PC-3 (cell line): ENCODE data around the gene PODNL1. TPM values are rescaled to one million over a fixed set of nuclear protein-coding genes. Genes with fewer than 3 reads are reported as not detected.

Experiments used
- ATAC-seq: fragments of 200-7000 bp; cut with Tn5 transposase; 2 replicates; pipeline ENCODE4 v1.9.1; 2020; ENCODE audit warnings: mild to moderate bottlenecking, moderate library complexity
- BruUV-seq: library from RNA; stranded (reverse); fragments of 400-500 nt; replicated peaks from 2 replicates; lab custom pipeline; 2021; lab: Mats Ljungman, UMichigan
- CTCF ChIA-PET: fragments of 300-600 bp; sonication (Branson Sonifier 250); formaldehyde crosslinking; loops from one replicate; lab custom pipeline; 2022; ENCODE audit warnings: antibody characterized with exemption; lab: Charles Lee
- POLR2A ChIA-PET: fragments of 300-600 bp; sonication (Branson Sonifier 250); formaldehyde crosslinking; loops from one replicate; lab custom pipeline; 2022; ENCODE audit warnings: antibody characterized with exemption; ENCODE audit not compliant: unreplicated experiment; lab: Charles Lee
- DNase-seq: peaks from one replicate; pipeline ENCODE4 v3.0.0-alpha.2; 2015
- H2AFZ ChIP-seq: fragments of 300-600 bp; sonication (generic); 2 replicates; pipeline ENCODE4 v1.6.0; 2016; ENCODE audit warnings: antibody characterized with exemption, low read length
- H3F3A ChIP-seq: fragments of 300-600 bp; sonication (generic); one replicate; pipeline ENCODE4 v1.6.0; 2017; ENCODE audit warnings: antibody characterized with exemption, low read length, control low read depth, mild to moderate bottlenecking; ENCODE audit not compliant: unreplicated experiment
- H3K27ac ChIP-seq: fragments of 300-600 bp; sonication (generic); 2 replicates; pipeline ENCODE4 v1.5.1; 2016; ENCODE audit warnings: mild to moderate bottlenecking, low read length
- H3K27me3 ChIP-seq: fragments of 300-600 bp; sonication (generic); 2 replicates; pipeline ENCODE4 v1.6.1; 2016; ENCODE audit warnings: low read length, mixed read lengths
- H3K36me3 ChIP-seq: fragments of 300-600 bp; sonication (generic); 2 replicates; pipeline ENCODE4 v1.6.1; 2016; ENCODE audit warnings: low read depth, mixed run types, low read length, mixed read lengths
- H3K4me1 ChIP-seq: fragments of 300-600 bp; sonication (generic); 2 replicates; pipeline ENCODE4 v1.5.1; 2016; ENCODE audit warnings: low read length; ENCODE audit not compliant: insufficient read depth
- H3K4me2 ChIP-seq: fragments of 300-600 bp; sonication (generic); 2 replicates; pipeline ENCODE4 v1.6.0; 2016; ENCODE audit warnings: low read length
- H3K4me3 ChIP-seq: fragments of 300-600 bp; sonication (generic); 2 replicates; pipeline ENCODE4 v1.5.1; 2016; ENCODE audit warnings: mild to moderate bottlenecking, low read length, mixed read lengths
- H3K79me2 ChIP-seq: fragments of 300-600 bp; sonication (generic); 2 replicates; pipeline ENCODE4 v1.6.1; 2017; ENCODE audit warnings: low read length, mixed read lengths
- H3K9ac ChIP-seq: fragments of 300-600 bp; sonication (generic); 2 replicates; pipeline ENCODE4 v1.6.0; 2016; ENCODE audit warnings: mild to moderate bottlenecking, low read length
- H3K9me2 ChIP-seq: fragments of 300-600 bp; sonication (generic); replicated peaks from 2 replicates; pipeline ENCODE4 v1.6.1; 2016; ENCODE audit warnings: mixed run types, low read length, mixed read lengths
- H3K9me3 ChIP-seq: fragments of 300-600 bp; sonication (generic); 2 replicates; pipeline ENCODE4 v1.6.1; 2016; ENCODE audit warnings: low read length, mixed read lengths
- H4K20me1 ChIP-seq: fragments of 300-600 bp; sonication (generic); 2 replicates; pipeline ENCODE4 v1.6.1; 2016; ENCODE audit warnings: low read length, mixed read lengths
- CTCF ChIP-seq: fragments of 300-600 bp; sonication (generic); conservative IDR thresholded peaks from 2 replicates; pipeline ENCODE4 v1.5.1; 2017; ENCODE audit warnings: antibody characterized with exemption, low read depth, mild to moderate bottlenecking, low read length
- EZH2 ChIP-seq: fragments of 300-600 bp; sonication (generic); IDR thresholded peaks from one replicate; pipeline ENCODE4 v1.6.1; 2017; ENCODE audit warnings: antibody characterized with exemption, mild to moderate bottlenecking, low read length; ENCODE audit not compliant: unreplicated experiment
- EZH2phosphoT487 ChIP-seq: fragments of 300-600 bp; sonication (generic); IDR thresholded peaks from 2 replicates; pipeline ENCODE4 v1.6.1; 2018; ENCODE audit warnings: mild to moderate bottlenecking, antibody characterized with exemption, low read length, borderline replicate concordance
- intact Hi-C: fragments of 100-400 bp; cut with micrococcal nuclease; formaldehyde crosslinking; loops from 2 replicates; pipeline ENCODE4 v1.9.0; 2023
- total RNA-seq: library from RNA; depleted of rRNA; stranded (reverse); fragments of >200 nt; gene quantifications from 2 replicates; pipeline ENCODE4 v1.2.3, GENCODE V29; 2014

PODNL1 gene
- total RNA-seq, 1 experiment from 2014 or later, result not detected

GRCh38 chr19:13977803-13978202 lies 39.6 kb upstream of the PODNL1 start:
- ChIA-PET POLR2A (no interaction called here), CTCF (no interaction called here)
- no peak for TF ChIP-seq EZH2
- no peak for TF ChIP-seq CTCF
- TF ChIP-seq EZH2phosphoT487, result no peak
- no peaks in the 10 kb centered on the region for H3K4me1 ChIP-seq
- peaks cover 2% of the 10 kb centered on the region; the same call in 1 of the 2 replicates for H3K36me3 ChIP-seq
- intact Hi-C loops, result no loop called here
- no peak overlapping the region for H3K9ac ChIP-seq
- no peak overlapping the region for H2AFZ ChIP-seq
- H3K4me3 ChIP-seq, result no peak overlapping the region
- H4K20me1 ChIP-seq, result no peaks in the 10 kb centered on the region
- ATAC-seq (no peak), DNase-seq (no peak)
- no peak overlapping the region for H3K4me2 ChIP-seq
- H3K9me3 ChIP-seq, result no peaks in the 10 kb centered on the region
- H3K9me2 ChIP-seq, result no peaks in the 10 kb centered on the region
- no peaks in the 10 kb centered on the region for H3K27me3 ChIP-seq
- no TSS peak for BruUV-seq
- H3K27ac ChIP-seq, result no peak overlapping the region
- no peaks in the 10 kb centered on the region for H3F3A ChIP-seq
- H3K79me2 ChIP-seq, result no peaks in the 10 kb centered on the region

GRCh38 chr19:13976446-13976845 lies 38.2 kb upstream of the PODNL1 start:
- no peaks in the 10 kb centered on the region for H3K79me2 ChIP-seq
- no peaks in the 10 kb centered on the region for H3K9me2 ChIP-seq
- no peaks in the 10 kb centered on the region for H3K9me3 ChIP-seq
- TF ChIP-seq CTCF (no peak), EZH2 (no peak), EZH2phosphoT487 (no peak)
- BruUV-seq, result no TSS peak
- ATAC-seq (no peak), DNase-seq (no peak)
- POLR2A ChIA-PET, result no interaction called here
- H3K4me1 ChIP-seq, result no peaks in the 10 kb centered on the region
- H3K27ac ChIP-seq, result no peak overlapping the region
- H3K4me2 ChIP-seq, result no peak overlapping the region
- no peak overlapping the region for H2AFZ ChIP-seq
- no peaks in the 10 kb centered on the region for H3F3A ChIP-seq
- CTCF ChIA-PET, result no interaction called here
- H4K20me1 ChIP-seq, result no peaks in the 10 kb centered on the region
- H3K36me3 ChIP-seq, result peaks cover 7% of the 10 kb centered on the region; the same call in 1 of the 2 replicates
- intact Hi-C loops, result no loop called here
- H3K9ac ChIP-seq, result no peak overlapping the region
- H3K4me3 ChIP-seq, result no peak overlapping the region
- no peaks in the 10 kb centered on the region for H3K27me3 ChIP-seq

GRCh38 chr19:13975870-13976269 lies 37.7 kb upstream of the PODNL1 start:
- Histone ChIP-seq H3K4me2 (no peak overlapping the region), H3F3A (no peaks in the 10 kb centered on the region), H3K4me1 (no peaks in the 10 kb centered on the region), H3K27me3 (no peaks in the 10 kb centered on the region), H3K4me3 (no peak overlapping the region), H3K9ac (no peak overlapping the region), H3K79me2 (no peaks in the 10 kb centered on the region), H4K20me1 (no peaks in the 10 kb centered on the region), H3K9me3 (no peaks in the 10 kb centered on the region), H3K27ac (no peak overlapping the region), H3K36me3 (peaks cover 7% of the 10 kb centered on the region; the same call in 1 of the 2 replicates), H3K9me2 (no peaks in the 10 kb centered on the region), H2AFZ (no peak overlapping the region)
- no peak for TF ChIP-seq EZH2
- TF ChIP-seq CTCF, result no peak
- TF ChIP-seq EZH2phosphoT487, result no peak
- no peak for ATAC-seq
- intact Hi-C loops, result no loop called here
- CTCF ChIA-PET, result no interaction called here
- POLR2A ChIA-PET, result no interaction called here
- no peak for DNase-seq
- BruUV-seq, result no TSS peak
